Measurements from ENCODE around the gene CCDC187. TPM values are rescaled to one million over a fixed set of nuclear protein-coding genes. Genes with fewer than 3 reads are reported as not detected.
"Not testable (repeated sequence)": the region's sequence is repeated elsewhere in the genome, so short reads cannot be mapped to it uniquely, and the experiment has no call there.

Gene CCDC187
- polyA plus RNA-seq, 4 donors: 0.07 to 4.7 (median 2.2) TPM

DNA sequence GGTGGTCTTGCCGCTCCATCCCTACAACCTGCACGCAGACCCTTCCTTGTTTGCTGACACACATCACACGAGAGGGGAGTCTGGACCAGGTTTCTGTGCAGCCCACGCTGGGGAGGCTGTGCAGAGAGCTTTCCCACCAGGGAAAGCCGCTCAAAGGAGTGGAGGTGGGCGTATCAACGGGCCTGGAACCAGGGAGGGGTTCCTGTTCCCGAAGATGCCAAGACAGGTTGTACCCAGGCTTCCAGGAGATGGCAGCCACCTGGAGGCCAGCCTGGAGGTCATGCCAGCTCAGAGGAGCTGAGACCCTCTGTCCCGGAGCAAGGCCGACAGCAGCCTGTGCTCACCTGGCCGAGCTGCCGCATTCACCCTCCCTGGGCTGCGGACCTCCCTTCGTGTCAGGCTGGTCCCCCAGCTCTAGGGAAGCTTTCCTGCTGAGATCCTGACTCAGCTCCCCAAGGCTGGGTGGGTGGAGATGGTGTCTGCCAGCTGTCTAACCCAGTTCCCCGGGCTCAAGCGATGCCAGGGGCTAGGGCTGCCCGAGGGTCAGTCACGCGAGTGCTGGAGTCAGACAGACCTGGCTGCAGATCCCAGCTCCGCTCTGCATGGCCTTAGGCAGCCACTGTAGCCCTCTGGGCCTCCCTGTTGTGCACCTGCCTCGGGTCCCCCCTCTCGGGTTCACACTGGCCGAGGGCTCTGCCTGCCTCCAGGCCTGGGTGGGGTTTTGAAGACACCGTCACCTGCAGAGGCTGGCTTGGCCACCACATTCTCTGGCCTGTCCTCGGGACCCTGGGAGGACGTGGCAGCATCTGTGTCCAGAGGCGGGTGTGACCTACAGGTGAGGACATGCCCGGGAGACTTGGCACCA, 29.7 kb downstream of the CCDC187 start:
- no peak for DNase-seq (ENCODE audit: low read depth in 4 of 4, low spot score in 3 of 4)

DNA sequence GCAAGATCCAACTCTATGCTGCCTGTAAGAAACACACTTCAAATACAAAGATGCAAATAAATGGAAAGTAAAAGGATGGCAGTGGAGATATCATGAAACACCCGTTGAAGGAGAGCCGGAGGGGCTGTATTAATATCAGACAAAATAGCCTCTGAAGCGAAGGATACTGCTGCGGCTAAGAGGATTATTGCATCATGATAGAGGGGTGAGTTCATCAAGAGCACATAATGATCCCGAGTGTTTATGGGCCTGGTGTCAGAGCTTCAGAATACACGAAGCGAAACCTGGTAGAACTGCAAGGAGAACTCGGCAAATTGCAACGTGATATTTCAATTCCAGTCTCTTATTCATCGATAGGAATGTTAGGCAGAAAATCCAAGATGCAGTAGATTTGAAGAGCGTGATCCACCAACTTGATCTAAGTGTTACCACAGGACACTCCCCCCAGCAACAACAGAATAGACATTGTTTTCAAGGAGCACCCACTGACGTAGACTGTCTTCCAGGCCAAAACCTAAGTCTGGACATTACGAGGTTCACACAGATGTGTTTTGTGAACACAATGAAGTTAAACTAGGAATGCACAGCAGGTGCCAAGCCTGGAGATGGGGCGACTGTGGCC, 30.5 kb downstream of the CCDC187 start:
- DNase-seq (ENCODE audit: low read depth in 4 of 4, low spot score in 3 of 4): no peak

DNA sequence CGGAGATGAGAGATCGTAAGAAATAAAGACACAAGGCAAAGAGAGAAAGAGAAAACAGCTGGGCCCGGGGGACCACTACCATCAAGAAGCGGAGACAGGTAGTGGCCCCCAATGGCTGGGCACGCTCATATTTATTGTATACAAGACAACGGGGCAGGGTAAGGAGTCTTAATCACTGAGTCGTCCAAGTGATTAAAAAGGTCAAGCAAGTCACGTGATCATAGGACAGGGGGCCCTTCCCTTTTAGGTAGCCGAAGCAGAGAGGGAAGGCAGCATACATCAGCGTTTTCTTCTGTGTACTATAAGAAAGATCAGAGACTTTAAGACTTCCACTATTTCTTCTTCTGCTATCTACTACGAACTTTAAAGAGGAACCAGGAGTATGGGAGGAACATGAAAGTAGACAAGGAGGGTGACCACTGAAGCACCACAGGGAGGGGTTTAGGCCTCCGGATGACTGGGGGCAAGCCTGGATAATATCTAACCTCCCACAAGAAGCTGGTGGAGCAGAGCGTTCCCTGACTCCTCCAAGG, 33.7 kb downstream of the CCDC187 start:
- DNase-seq (ENCODE audit: low read depth in 4 of 4, low spot score in 3 of 4): no peak

DNA sequence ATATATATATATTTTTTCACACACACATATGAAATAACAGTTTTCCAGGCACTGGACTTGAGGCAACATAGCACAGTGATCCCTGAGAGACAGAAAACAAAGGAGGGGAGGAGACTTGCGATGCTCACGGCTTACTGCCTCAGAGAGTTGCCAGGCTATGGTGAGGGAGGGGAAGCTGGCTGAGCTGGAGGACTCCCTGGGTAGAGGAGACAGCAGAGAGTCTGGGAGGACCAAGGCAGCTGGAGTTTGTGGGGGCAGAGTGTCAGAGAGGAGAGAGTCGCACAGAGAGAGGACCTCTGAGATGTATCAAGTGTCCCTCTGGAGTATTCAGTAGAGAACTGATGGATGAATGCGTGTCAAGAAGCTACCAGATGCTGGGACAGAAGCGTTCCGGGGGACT, 35.2 kb downstream of the CCDC187 start:
- no peak for DNase-seq (ENCODE audit: low read depth in 4 of 4, low spot score in 3 of 4)

DNA sequence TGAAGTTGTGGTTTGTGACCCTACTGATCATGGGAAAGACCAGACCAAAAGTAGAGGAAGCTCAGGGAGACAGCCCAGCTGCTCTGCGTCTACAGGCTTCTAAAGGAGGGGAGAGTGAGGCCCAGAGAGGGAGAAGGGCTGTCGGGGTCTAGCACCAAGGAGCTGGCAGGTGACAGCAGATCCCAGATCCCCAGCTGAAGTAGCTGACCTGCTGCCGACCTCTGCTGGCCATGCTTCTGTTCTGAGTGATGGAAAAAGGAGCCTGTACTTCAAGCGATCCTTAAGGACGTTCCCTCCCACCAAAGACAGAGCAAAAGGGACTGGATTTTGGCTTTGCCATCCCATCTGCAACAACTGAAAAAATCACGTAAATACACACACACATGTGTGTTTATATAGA, 35.6 kb downstream of the CCDC187 start:
- no peak for DNase-seq (ENCODE audit: low read depth in 4 of 4, low spot score in 3 of 4)

DNA sequence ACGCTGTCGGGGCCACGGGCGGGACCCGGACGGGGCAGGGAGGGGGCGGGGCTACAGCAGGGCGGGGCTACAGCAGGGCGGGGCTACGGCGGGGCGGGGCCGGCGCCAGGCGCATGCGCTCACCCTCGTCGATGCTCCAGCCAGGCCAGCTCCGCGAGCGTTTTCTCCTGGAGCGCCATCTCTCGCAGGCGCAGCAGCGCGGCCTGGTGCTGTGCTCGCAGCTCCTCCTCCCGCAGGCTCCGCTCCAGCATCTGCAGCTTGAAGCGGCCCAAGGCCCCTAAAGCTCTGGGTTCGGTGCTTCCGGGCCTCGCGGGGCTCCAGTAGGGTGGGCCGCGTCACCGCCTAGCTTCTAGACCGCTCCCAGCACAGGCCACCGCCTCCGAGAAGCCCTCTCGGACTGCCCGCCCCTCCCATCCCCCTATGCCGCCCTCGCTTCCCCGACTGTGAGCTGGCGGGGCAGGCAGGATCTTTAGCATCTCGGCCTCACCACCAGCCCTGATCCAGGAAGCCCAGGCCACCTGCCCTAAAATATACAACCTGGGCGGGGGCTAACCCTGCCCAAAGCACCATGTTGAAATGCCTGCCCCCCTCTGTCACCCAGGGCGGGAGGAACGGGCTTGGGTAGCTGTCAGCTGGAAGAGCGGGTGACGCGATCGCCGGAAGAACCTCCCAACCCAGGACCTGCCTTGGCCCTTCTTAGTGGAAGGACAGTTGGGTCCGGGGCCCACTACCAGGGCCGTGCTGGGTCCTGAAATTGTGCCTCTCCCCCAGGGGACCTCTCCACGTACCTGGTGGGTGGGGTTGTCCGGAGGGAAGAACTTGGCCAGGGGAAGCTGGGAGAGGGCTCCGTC, 36.4 kb downstream of the CCDC187 start:
- DNase-seq (ENCODE audit: low read depth in 4 of 4, low spot score in 3 of 4): peak in 1 of 4 donors; percentile 40

DNA sequence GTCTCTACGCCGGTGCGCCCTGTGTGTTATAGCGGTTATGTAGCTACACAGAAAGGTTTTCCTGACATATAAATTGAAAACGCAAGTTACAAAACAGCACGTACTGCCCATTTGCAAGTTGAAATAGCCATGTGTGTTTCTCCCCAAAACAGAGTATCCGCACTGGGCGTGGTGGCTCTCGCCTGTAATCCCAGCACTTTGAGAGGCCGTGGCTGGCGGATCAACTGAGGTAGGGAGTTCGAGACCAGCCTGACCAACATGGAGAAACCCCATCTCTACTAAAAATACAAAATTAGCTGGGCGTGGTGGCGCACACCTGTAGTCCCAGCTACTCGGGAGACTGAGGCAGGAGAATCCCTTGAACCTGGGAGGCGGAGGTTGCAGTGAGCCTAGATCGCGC, 37.3 kb downstream of the CCDC187 start:
- not testable (repeated sequence) for DNase-seq (ENCODE audit: low read depth in 4 of 4, low spot score in 3 of 4)

DNA sequence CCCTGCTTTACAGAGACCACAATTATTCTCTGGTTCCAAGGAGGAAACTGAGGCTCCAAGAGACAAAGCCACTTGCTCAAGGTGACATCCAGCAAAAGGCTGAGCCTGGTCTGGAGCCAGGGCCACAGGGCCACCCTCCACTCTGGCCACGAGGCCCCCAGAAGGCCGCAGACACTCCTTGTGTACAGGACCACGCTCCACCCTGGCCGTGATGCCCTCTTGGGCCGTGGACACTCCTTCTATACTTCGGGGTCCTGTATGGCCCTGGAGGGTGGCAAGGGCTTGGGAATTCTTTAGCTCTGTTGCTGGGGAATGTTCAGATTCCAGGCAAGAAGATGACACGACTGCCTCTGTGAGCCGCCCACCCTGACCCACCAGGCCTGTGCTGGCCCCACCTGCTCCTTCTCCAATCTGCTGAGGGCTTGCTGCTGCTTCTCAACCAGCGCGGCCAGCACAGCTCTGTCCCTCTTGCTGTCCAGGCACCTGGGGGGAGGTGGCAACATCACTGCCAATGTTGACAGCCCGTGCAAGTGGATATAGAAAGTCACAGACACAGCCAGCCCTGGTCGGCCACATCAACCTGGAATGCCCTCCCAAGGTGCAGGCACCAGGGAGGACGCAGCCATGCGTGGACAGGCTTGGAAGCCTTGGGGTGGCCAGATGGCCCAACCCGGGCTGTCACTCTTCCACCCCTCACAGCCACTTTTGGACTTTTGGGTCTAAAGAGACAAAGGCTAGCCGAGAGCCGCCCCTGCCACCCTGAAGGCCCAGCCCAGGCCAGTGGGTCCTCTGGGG, 38.1 kb downstream of the CCDC187 start:
- DNase-seq (ENCODE audit: low read depth in 4 of 4, low spot score in 3 of 4): no peak

DNA sequence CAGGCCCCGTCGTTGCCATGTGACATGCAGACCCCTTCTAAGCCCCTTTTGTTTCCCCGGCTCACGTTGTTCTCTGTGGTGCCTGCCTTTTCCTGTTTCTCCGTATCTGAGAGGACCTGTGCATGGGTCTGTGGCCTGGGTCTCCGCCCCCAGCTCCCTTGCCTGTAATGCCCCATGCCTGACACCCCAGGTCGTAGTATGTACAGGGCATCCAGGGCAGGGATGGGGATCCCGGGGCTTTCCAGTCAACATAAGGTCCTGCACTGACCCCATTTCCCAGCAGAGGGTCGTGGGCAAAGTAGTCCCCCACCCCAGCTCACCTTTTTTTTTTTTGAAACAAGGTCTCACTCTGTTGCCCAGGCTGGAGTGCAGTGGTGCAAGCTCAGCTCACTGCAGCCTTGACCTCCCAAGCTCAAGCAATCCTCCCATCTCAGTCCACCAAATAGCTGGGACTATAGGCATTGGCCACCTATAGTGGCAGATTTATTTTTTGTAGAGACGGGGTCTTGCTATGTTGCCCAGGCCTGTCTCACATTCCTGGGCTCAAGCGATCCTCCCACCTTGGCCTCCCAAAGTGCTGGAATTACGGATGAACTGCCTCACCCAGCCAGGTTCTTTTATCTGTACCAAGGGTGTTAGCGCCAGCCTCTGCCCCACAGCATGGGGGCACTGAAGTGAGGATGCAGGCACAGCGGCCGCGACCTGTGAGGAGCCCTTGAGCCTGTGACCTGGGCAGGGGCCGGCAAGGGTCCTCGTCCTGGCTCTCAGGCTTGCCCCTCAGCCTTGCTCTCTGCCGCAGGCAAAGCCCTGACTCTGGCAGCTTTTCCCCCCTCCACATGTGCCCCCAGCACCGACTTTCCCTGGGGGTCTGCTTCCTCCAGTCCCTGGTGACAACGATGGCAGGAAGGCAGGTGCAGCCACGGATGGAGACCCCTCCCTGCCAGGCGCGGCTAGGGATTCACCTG, 39.2 kb downstream of the CCDC187 start:
- DNase-seq (ENCODE audit: low read depth in 4 of 4, low spot score in 3 of 4): no peak

DNA sequence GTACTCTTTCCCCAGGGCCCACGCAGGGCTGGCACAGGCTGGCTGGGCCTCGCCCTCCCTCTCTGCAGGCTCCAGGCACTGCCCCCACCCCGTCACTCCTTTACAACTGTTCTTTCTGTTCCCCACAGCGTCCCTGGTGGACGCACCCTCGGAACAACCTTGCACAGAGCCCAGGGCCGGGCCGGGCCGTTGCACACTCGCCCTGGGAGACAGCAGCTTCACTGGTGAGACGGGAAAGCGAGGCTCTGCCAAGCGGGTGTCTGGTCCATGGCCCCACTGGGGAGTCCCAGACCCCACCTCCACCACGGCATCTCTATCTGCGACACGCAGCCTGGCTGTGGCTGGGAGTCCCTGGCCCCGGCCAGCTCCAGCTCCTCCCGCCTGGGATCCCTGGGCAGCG, 39.9 kb downstream of the CCDC187 start:
- DNase-seq (ENCODE audit: low read depth in 4 of 4, low spot score in 3 of 4): no peak

DNA sequence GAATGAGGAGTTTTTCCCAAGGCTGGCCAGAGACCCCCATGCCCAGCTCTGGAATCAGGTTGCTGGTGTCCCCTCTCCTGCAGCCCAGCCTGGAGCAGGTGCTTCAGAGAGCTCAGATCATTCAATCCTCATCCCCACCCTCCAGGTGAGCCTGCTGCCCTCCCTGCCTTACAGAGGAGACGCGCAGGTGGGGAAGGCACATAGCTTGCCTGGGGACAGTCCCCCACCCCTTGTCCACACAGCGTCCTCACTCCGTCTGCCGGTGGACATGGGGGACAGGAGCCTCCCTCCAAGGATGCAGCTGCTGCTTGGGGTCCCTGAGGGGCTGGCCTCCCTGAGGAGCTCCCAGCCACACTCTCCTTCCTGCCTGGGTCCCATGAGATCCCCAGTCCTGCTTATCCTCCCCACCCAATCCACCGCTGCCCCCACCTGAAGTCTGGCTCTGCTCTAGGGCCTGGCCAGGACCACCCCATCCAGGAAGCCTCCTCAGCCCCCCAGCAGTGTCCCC, 41.2 kb downstream of the CCDC187 start:
- DNase-seq (ENCODE audit: low read depth in 4 of 4, low spot score in 3 of 4): no peak

DNA sequence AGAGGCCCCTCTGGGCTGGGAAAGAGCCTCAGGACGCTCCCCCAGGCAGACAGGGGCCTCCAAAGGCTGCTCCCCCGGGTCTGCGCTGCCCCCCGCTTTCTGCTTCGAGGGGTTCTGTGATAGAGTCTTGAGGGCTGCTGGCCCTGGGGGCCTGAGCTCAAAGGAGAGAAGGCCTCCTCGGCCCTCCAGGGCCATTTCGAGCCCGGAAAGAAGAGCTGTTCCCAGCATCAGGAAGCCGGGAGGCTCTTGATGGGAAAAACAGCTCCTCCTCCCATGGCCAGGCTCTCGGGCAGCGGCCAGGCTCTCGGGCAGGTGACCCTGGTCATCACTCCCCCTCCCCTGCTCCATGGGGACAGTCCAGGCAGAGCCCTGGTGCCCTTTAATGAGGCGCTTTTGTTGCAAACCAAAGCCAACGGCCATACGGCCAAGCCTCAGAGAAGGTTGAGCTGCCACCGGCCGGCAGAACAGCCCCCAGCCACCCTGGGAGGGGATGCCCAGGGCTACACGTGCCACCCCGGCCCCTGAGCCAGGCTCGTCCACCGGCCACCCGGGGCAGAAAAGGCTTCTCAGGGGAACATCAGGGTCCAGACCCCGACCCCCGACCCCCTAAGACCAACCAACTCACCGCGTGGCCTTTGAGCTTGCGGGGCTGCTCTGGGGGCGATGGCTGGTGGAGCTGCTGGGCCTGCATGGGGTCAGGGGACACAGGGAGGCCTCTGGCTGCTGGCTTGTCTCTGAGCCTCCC, 42.0 kb downstream of the CCDC187 start:
- DNase-seq (ENCODE audit: low read depth in 4 of 4, low spot score in 3 of 4): no peak

DNA sequence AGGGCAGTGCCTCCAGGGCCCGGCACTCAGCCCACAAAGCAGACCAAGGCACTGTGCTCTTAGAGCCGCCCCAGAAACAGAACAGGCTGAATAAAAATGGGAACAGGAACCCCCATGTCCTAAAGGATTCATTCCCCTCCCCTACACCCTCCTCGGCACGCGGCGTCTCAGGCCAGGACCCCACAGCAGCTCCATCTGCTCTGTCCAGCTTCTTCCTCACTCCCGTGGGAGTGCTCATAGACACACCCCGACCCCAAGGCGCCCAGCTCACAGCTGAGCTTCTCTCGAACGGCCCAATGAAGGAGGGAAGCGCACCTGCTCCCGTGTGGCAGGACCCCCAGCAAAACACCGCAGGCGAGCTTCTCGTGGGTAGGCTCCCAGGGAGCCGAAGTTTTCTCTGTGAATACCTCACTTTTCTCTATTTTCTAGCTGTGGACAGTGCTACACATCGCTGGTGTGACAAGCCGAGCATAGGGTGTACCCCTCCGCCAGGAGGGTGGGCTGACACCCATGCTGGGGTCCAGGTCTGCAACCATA, 42.9 kb downstream of the CCDC187 start:
- DNase-seq (ENCODE audit: low read depth in 4 of 4, low spot score in 3 of 4): no peak

DNA sequence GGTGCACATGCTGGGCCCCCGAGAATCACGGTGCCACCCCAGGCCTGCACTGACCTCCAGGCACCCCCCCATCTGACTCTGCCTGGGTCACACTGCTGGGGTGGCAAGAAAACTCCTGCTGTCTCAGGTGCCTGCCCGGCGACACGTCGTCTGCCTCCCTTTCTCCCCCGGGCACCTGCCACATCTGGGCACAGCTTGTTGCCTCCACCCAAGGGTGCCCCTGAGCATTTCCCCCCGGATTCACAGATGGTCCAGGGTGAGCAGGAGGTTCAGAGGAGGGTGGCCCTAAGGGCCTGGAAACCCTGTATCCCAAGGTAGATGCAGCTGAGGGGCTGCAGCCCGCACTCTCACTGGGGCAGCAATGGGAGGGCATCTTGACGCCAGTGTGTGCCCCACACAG, 43.4 kb downstream of the CCDC187 start:
- DNase-seq (ENCODE audit: low read depth in 4 of 4, low spot score in 3 of 4): no peak

DNA sequence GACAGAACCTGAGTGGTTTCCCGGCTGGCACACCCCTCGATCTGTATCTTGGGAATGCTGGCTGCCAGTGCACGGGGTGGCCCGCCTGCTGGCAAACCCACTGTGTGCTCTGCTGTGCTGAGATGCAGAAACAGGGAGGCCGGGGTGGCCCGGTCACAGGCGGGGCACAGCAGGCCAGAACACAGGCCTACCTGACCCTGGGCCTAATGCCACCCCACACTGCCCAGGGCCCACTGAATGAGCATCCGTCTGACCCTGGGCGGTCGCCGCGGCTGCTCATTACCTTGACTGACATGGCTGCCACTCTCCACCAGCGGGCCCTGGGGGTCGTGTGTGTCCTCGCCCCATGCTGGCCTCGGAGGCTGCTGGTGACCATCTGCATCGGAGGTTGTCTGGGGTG, 44.1 kb downstream of the CCDC187 start:
- no peak for DNase-seq (ENCODE audit: low read depth in 4 of 4, low spot score in 3 of 4)

DNA sequence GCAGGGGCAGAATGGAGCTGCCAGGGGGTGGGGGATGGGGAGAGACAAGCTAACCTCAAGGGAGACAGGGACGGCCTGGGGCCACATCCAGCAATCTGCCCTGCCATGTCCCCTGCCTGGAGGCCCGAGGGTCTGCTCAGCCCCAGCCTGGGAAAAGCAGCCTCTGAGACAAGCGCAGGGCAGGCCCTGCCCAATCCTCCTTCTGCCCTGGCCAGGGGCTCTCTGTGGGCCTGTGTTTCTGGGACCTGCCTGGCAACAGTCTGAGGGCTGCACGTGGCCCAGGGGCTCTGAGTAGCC, 44.4 kb downstream of the CCDC187 start:
- no peak for DNase-seq (ENCODE audit: low read depth in 4 of 4, low spot score in 3 of 4)

DNA sequence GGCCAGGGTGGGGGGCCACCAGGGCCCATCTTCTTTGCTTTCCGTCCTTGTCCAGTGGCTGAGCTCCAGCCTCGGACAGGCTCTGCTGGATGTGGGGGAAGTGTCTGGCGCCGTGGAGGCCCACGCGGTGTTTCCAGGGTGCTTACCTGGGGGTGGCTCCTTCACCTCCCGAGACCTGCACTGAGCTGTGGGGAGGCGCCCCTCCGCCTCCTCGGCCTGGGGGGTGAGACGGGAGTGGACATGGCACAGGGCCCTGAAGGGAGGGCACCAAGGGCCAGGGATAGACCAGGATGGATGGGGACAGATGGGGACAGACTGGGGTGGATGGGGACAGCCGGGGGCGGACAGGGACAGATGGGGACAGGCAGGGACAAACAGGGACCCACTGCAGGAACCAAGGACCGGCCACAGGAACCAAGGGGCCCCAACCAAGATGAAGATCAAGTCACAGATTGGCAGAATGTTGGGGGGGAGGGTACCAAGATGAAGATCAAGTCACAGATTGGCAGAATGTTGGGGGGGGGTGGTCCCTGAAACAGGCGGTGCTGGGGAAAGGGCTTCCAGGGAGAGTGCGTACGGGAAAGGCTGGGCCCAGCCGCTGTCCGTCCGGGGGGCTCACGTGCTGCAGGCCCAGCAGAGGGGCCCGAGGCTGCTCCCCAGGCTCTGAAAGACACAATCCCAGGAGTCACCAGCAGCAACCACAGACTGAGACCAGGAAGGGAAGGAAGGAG, 44.9 kb downstream of the CCDC187 start:
- no peak for DNase-seq (ENCODE audit: low read depth in 4 of 4, low spot score in 3 of 4)

DNA sequence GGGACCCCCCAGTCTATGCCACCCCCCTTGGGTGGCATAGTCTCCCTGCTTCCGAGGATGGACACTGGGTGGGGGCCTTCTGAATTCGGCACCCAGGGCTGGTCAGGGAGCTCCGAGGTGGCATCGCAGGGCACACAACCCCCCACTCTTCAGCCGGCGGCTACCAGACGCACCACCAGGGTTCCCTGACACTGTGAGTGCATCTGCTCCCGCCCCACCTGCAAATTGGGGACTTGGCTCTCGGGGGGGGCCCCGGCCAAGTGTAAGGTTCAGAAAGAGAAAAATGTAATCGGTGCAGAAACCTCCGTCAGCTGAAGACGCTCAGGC, 45.6 kb downstream of the CCDC187 start:
- DNase-seq (ENCODE audit: low read depth in 4 of 4, low spot score in 3 of 4): no peak
